UCSD-AML1 (cell line): ENCODE measurements around the gene GPATCH2.
"Not testable (repeated sequence)": the region's sequence is repeated elsewhere in the genome, so short reads cannot be mapped to it uniquely, and the experiment has no call there.

Experiments used
- DNase-seq: peaks from one replicate; lab custom pipeline; 2025; ENCODE audit not compliant: unreplicated experiment; lab: John Stamatoyannopoulos, UW

Gene GPATCH2

GRCh38 chr1:217584286-217584811 is 46.5 kb downstream of the GPATCH2 start:
- DNase-seq: not testable (repeated sequence)

DNA sequence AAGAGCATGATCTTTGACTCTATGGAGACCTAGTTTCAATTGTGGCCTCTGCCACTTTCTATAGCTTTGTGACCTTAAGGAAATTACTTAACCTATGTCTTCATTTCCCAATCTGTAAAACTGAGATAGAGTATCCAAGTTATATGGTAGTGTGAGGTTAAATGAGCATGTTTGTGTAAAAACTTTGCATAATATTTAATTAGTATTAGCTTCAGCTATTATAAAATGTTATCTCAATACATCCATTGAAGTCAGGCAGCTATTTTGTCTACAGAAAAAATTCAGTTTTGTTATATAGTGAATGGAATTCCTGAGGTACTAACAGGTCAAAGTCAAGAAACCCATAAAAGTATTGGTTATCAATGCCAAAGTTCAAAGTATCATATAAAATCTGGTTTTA is 53.6 kb downstream of the GPATCH2 start:
- DNase-seq: no peak

GRCh38 chr1:217574265-217574949 is 56.5 kb downstream of the GPATCH2 start:
- DNase-seq: no peak

DNA sequence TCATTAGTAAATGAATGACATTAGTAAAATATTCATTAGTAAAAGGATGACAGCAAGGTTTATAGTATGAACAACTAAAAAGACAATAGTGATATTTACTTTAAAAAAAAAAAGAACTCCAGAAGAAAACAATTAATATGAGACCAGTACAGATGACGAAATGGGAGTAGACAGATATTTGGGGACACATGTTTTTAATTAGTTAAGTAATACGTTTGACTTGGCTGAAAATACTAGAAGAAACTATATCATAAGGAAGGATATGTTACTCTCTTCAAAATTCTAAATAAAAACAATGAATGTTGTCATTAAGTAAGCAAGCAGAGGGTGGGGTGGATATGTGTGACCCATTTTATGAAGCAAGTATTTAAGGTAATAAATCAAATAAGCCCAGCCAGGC is 61.9 kb downstream of the GPATCH2 start:
- DNase-seq: no peak

GRCh38 chr1:217568200-217568599 is 62.7 kb downstream of the GPATCH2 start:
- no peak for DNase-seq

- DNase-seq: no peak
Observed at GRCh38 chr1:217564833-217565232, 66.1 kb downstream of the GPATCH2 start.

DNA sequence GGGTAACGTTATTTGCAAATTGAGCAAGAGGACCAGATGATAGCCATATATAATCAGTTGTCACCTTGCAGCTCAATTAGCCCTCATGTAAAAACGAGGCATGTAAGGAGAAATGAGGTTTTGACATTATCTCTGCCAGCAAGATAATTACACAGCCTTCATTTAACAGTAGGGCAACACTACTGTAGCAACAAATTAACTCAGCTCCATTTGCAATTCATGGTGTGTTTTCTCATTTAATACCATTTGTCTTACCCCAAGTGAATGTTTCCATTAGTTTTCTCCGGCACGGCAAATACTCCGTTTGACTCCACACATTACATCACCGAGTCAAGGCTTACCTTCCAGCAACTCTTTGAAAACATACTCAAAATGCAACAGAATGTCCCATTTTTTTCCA is 66.7 kb downstream of the GPATCH2 start:
- no peak for DNase-seq

GRCh38 chr1:217563179-217563578 is 67.7 kb downstream of the GPATCH2 start:
- no peak for DNase-seq

- no peak for DNase-seq
Observed at GRCh38 chr1:217562229-217562878, 68.5 kb downstream of the GPATCH2 start.

GRCh38 chr1:217561446-217561845 is 69.4 kb downstream of the GPATCH2 start:
- DNase-seq: no peak

DNA sequence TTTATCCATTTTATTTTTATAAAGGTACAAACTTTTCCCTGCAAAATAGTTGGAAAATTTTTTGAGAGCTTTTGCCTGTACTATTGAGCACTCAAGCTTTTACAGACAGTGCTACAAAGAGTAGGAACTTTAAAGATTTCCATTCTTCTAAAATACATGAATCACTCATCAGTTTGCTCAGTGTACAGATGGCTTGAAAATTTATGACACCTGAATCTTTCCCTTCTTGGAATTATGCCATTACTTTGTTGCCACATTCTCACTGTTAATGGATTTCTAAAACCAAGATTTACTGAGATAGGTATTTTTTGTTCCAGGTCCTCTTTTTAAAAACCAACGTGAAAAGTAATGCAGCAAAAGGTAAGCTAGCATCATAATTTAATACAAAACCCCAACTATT is 76.0 kb downstream of the GPATCH2 start:
- DNase-seq: no peak

- DNase-seq: no peak
Observed at GRCh38 chr1:217553949-217554509, 76.9 kb downstream of the GPATCH2 start.

DNA sequence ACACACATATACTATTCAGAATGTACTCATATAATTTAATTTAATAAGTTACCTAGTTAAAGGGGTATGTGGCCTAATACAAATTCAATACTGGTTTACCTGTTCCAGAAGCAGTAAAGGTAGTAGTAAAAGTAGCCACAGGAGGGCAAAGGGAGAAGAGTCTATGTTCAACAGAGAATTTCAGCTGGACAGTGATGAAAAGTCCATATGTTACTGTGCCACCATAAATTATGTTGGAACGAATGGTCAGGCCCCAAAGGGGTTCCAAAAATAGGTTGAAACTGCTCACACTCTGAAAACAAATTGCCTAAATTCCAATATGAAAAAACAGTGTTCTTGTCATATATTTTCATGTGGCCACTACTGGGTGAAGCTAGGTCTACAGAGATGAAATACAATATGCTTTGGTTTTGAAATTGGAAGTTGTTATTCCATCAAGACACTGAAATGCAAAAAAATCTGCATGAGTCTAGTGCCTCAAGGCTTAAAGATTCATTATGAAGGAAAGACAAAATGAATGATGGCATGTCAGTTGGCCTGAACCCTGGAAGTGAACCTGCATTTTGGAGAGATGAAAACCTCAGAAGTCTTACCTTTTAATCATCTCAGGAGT is 78.4 kb downstream of the GPATCH2 start:
- DNase-seq: no peak

DNA sequence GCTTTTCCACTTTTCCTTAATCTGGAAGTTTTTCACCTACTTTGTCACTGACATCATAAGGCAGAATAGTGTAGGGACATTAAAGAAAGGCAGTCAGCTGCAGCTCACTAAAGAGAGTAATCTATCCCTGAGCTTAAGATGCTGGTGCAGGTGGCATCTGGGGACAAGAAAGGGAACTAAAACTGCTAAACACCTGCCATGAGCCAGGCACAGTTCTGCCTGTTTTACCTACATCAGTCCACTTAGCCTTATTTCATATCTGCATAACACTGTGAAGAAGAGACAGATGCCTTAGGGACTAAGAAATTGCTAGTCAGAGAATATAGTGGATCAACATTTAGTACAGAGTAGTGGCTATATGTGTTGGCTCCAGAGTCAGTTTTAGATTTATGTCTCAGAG is 88.1 kb downstream of the GPATCH2 start:
- no peak for DNase-seq

DNA sequence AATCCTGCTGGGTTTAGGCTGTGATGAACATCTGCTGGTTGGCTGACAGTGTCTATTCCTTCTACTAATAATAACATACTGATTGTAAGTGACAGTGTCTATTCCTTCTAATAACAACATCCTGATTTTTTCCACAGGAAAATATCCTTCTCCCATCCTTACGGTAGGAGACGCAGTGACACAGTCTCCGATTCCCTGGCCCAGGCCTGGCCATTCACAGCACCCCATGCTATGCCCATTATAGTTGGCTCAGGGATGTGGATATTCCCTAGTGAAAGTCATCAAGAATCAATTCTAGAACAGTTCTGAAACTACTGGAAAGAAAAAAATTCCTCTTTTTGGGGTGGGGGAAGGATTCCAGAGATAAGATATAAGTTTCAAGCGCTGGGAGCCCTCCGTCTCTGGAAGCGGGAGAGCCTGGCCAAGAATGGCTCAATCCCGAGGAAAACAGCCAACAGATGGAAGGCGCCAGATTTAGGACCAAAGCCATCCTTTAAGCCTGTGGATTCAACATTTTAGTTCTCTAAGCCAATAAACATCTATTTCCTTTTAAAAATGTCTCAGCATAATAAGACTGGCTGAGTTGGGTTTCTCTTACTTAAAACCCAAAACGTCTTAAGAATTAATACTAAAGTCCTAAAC is 88.6 kb downstream of the GPATCH2 start:
- DNase-seq: no peak

DNA sequence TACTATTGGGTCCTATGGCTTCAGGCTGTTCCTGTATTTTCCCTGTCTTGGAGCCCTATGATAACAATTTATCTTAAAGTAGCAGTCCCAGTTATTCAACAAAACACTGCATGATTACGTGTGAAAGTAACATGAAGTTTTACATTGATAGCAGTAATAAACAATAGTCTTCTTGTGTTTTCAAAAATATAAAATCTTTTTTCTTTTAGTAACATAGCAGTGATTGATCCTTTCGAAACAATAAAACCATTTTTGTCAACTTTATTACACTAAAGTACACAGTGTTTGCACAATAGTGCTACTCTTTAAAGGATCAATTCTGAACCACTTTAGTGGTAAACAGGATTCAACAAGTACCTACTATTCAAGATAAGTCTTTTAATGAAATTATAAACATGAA is 90.6 kb downstream of the GPATCH2 start:
- no peak for DNase-seq

DNA sequence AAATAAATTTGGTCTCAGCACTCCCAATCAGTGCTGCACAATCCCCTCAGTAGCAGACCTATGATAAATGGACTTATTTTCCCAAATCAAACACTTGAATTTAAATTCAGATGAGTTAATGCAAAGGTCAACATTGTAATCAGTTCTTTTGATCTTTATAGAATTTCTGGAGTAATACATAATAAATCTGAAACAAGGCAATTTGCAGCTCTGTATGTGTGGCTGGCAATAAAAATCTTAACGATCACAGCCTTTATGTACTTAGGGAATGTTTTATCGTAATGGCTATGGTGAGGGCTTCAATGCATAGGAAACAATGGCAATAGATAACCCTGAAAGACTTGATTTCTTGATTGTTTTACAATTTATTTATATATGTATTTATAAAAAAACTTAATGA is 91.4 kb downstream of the GPATCH2 start:
- DNase-seq: no peak

GRCh38 chr1:217535601-217536377 is 95.1 kb downstream of the GPATCH2 start:
- DNase-seq: no peak

DNA sequence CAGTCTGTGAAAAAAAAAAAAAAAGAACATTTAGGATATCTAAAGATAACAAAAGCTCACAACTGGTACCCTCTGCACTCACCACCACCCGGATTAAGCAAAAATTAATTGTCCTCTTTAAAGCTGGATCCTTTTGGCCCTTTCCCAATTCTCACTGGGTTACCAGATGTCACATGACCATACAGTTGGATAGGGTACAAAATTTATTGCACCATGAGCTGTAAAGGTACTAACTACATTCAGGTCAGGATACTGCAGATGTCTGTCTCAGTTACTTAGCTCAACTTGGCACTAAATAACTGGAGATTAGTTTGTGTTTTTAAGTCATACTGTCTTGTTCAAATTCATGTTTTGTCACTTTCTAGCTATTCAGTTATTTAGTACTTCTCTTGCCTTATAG is 96.3 kb downstream of the GPATCH2 start:
- no peak for DNase-seq

DNA sequence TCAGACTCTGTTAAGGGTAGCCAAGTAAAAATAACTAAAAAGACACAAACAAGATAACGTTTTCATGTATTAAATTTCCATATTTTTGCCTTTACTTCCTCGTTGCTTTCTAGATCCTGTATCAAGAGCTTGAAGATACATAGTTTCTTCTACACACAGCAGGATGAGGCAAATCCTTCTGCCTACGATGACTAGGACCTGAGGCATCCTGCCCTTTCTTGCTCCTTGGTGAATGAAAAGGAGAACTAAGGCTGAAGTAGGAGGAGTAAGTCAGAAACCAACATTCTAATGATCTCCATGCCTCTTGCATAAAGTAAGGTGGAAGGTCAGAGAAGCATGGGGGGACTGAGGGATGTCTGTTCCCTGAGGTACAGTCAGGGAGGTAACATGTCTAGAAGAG is 102.6 kb downstream of the GPATCH2 start:
- no peak for DNase-seq

DNA sequence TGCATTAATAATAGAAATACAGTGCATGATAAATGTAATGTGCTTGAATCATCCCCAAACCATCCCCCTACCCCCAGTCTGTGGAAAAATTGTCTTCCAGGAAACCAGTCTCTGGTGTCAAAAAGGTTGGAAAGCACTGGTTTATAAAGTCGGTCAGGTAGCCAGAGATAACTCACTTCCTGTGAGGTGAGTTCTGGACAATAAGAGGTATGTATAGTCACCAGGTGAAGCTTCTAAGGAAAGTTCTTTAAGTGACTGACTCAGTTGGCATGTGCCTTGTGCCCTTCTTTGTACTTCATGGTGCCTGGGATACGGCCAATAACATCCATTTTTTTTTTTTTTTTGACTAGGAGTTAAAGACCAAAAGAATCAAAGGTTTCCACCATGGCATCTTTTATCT is 103.7 kb downstream of the GPATCH2 start:
- no peak for DNase-seq
